Mesothelial cell of epicardium (in vitro differentiated cells): Measurements from ENCODE around the gene MYCN. TPM values are rescaled to one million over a fixed set of nuclear protein-coding genes. Genes with fewer than 3 reads are reported as not detected.

Source experiments
- DNase-seq, 2 experiments: peaks; one replicate each; pipeline ENCODE4 v3.0.0; 2021; ENCODE audit warnings: low spot score in 2 of 2; ENCODE audit not compliant: unreplicated experiment in 2 of 2
- H3K27ac Mint-ChIP-seq: 2 replicates; pipeline ENCODE4 v1.8.0; 2021; ENCODE audit warnings: mixed read lengths
- H3K27me3 Mint-ChIP-seq: 2 replicates; pipeline ENCODE4 v1.8.0; 2021; ENCODE audit warnings: low read depth, mixed read lengths
- H3K36me3 Mint-ChIP-seq: 2 replicates; pipeline ENCODE4 v1.8.0; 2021; ENCODE audit warnings: mixed read lengths
- H3K4me1 Mint-ChIP-seq: 2 replicates; pipeline ENCODE4 v1.8.0; 2021; ENCODE audit warnings: mixed read lengths
- H3K4me3 Mint-ChIP-seq: 2 replicates; pipeline ENCODE4 v1.8.0; 2021; ENCODE audit warnings: mild to moderate bottlenecking, moderate library complexity, mixed read lengths
- H3K9me3 Mint-ChIP-seq: 2 replicates; pipeline ENCODE4 v1.8.0; 2021; ENCODE audit warnings: mixed read lengths
- total RNA-seq: library from RNA; stranded (reverse); gene quantifications from 3 replicates; pipeline ENCODE4 v1.2.1, GENCODE V29; 2021
- TF ChIP-seq, protein P1 (sequence below): fragments of 200-600 bp; sonication (generic); IDR thresholded peaks from one replicate; pipeline ENCODE4 v1.5.0; 2021; ENCODE audit warnings: antibody characterized with exemption; ENCODE audit not compliant: unreplicated experiment

The MYCN gene
- total RNA-seq, 1 donor from 2014 or later = 69.1 TPM

DNA sequence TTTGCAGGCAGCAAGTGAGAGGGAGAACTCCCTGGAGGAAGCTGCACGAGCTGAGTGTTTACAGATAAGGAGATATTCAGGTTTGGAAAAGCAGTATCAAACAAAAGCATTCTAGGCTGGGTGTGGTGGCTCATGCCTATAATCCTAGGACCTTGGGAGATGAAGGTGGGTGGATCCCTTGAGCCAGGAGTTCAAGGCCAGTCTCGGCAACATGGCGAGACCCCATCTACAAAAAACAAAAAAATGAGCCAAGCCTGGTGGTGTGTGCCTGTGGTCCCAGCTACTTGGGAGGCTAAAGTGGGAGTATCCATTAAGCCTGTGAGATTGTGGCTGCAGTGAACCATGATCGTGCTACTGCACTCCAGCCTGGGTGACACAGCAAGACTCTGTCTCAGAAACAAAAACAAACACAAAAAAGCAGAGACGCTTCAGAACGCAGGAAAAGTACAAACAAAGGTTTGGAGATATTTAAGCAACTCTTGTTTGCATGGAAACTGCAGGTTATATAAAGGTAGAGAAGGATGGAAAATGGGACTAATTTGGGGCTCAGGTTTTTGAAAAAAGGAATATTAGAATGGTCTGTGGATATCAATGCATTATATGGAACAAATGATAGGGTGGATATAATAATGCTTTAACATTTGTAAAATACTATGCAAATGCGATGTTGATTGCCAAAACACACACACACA, 31.6 kb downstream of the MYCN start:
- Mint-ChIP-seq H3K36me3 (no peaks in the 10 kb centered on the region), H3K27me3 (no peaks in the 10 kb centered on the region), H3K4me3 (no peak overlapping the region), H3K4me1 (peaks cover 45% of the 10 kb centered on the region), H3K9me3 (no peaks in the 10 kb centered on the region), H3K27ac (no peak overlapping the region)
- TF ChIP-seq, protein P1, sequence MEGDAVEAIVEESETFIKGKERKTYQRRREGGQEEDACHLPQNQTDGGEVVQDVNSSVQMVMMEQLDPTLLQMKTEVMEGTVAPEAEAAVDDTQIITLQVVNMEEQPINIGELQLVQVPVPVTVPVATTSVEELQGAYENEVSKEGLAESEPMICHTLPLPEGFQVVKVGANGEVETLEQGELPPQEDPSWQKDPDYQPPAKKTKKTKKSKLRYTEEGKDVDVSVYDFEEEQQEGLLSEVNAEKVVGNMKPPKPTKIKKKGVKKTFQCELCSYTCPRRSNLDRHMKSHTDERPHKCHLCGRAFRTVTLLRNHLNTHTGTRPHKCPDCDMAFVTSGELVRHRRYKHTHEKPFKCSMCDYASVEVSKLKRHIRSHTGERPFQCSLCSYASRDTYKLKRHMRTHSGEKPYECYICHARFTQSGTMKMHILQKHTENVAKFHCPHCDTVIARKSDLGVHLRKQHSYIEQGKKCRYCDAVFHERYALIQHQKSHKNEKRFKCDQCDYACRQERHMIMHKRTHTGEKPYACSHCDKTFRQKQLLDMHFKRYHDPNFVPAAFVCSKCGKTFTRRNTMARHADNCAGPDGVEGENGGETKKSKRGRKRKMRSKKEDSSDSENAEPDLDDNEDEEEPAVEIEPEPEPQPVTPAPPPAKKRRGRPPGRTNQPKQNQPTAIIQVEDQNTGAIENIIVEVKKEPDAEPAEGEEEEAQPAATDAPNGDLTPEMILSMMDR = no peak
- no peak for DNase-seq

DNA sequence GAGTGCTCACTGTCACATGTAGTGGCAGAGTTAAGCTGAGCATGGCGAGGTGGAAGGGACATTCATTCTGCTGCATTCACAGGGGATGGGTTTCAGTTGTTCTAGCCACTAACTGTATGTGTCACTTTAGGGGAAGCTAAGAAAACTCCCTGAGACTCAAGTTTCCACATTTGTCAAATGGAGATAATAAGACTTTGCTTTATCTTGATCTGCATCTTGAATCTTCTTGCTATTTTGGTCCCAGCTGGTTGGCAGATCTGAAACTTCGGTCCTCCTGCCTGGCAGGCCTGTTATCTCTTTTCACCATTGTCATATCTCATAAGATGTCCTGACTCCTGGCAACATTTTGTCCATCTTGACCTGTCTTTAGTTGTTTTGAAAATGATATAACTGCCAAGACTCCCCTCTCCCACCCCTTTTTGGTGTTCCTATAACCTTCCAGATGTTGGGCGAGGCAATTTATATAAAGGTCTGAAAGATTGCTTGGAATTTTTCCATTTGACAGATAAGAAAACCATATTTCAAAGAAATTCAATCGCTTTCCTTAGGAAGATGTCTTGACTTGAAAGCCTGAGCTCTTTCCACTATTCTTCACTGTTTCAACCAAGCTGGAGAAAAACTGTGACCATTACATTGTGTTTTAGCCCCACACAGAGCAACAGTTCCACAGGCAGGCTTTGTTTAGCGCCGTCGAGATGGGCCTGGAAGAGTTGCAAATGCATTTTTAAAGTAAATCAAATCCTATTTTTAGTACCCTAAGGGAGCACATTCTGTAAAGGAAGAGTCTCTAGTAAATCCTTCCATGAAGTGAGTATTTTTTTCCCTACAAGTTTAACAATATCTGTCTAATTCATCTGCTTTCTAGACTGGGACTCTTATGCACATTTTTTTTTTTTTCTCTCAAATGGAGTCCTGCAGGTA, 33.4 kb downstream of the MYCN start:
- no peaks in the 10 kb centered on the region for H3K27me3 Mint-ChIP-seq
- H3K4me1 Mint-ChIP-seq = peaks cover 37% of the 10 kb centered on the region
- no peaks in the 10 kb centered on the region for H3K36me3 Mint-ChIP-seq
- no peaks in the 10 kb centered on the region for H3K9me3 Mint-ChIP-seq
- DNase-seq = no peak
- TF ChIP-seq, protein P1 = no peak
- H3K27ac Mint-ChIP-seq = peak overlapping the region; percentile 38
- no peak overlapping the region for H3K4me3 Mint-ChIP-seq

DNA sequence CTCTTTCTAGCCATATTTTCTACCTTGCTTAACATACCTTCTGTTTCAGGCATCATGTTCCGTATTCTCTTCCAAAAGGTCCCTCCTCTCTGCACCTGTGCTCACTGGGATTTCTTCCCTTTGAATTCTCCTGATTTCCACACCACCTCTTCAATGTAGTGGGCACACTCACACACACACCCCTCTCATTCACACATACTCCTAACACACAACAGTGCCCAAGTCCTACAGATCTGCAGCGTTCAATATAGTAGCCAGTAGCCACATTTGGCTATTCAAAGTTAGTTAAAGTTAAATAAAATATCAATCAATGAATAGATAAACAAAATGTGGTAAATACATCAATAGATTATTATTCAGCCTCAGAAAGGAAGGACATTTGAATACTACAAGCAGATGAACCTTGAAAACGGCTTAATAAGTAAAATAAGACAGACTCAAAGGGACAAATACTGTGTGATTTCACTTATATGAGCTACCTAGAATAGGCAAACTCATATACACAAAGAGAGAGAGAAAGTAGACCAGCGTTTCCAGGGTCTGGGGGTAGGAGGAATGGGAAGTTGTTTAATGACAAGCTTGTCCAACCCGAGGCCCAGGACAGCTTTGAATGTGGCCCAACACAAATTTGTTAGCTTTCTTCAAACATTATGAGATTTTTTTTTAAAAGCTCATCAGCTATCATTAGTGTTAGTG, 34.4 kb downstream of the MYCN start:
- Mint-ChIP-seq H3K9me3 (no peaks in the 10 kb centered on the region), H3K4me3 (no peak overlapping the region), H3K4me1 (peaks cover 29% of the 10 kb centered on the region), H3K27ac (no peak overlapping the region), H3K27me3 (no peaks in the 10 kb centered on the region), H3K36me3 (no peaks in the 10 kb centered on the region)
- no peak for DNase-seq
- TF ChIP-seq, protein P1 = no peak

DNA sequence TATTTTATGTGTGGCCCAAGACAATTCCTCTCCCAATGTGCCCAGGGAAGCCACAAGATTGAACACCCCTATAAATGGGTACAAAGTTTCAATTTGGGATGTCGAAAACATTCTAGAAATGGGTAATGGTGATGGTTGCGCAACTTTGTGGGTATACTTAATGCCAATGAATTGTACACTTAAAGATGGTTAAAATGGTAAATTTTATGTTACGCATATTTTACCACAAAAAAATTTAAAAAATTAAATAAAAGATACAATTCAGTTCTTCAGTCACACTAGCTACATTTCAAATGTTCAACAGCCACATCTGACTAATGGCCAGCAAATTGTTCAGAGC, 34.9 kb downstream of the MYCN start:
- H3K27me3 Mint-ChIP-seq = no peaks in the 10 kb centered on the region
- DNase-seq = no peak
- H3K4me1 Mint-ChIP-seq = peaks cover 28% of the 10 kb centered on the region
- H3K27ac Mint-ChIP-seq = no peak overlapping the region
- no peaks in the 10 kb centered on the region for H3K9me3 Mint-ChIP-seq
- TF ChIP-seq, protein P1 = no peak
- H3K36me3 Mint-ChIP-seq = no peaks in the 10 kb centered on the region
- H3K4me3 Mint-ChIP-seq = no peak overlapping the region

DNA sequence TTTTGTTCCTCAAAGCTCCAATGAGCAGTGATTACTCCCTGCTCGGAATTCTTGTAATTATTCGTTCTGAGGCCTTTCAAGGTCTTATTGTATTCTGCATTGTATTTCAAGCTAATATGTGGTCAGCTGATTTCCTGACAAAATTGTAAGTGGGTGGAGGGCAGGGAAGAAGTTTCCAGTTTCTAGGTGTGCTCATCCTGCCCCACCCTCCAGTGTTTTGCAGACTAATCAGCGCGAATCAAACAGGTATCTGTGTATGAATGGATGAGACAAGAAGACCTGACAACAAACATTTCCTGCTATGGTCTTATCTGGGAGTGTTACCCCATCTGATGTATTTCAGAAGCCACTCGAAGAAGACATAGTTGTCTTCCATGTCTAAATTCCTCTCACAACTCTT, 35.3 kb downstream of the MYCN start:
- no peak overlapping the region for H3K27ac Mint-ChIP-seq
- no peaks in the 10 kb centered on the region for H3K36me3 Mint-ChIP-seq
- peaks cover 25% of the 10 kb centered on the region for H3K4me1 Mint-ChIP-seq
- H3K4me3 Mint-ChIP-seq = no peak overlapping the region
- TF ChIP-seq, protein P1 = no peak
- H3K27me3 Mint-ChIP-seq = no peaks in the 10 kb centered on the region
- no peaks in the 10 kb centered on the region for H3K9me3 Mint-ChIP-seq
- no peak for DNase-seq
